K562 (cell line): ENCODE data around the gene PRKRIP1. TPM values are rescaled to one million over a fixed set of nuclear protein-coding genes. Genes with fewer than 3 reads are reported as not detected.

ENCODE experiments used
- ARID2 ChIP-seq: fragments of 450-650 bp; IDR thresholded peaks from 2 replicates; pipeline ENCODE4 v1.6.1; 2017; ENCODE audit warnings: antibody characterized with exemption, mild to moderate bottlenecking
- COPS2 ChIP-seq: fragments of 450-650 bp; conservative IDR thresholded peaks from 2 replicates; pipeline ENCODE4 v1.6.1; 2016; ENCODE audit warnings: mild to moderate bottlenecking, moderate library complexity
- CREB5 ChIP-seq: fragments of 250-450 bp; sonication (Bioruptor Pico); IDR thresholded peaks from 2 replicates; pipeline ENCODE4 v1.5.0; 2020; ENCODE audit warnings: mild to moderate bottlenecking
- E2F3 ChIP-seq: fragments of 250-450 bp; sonication (Bioruptor Pico); IDR thresholded peaks from 2 replicates; pipeline ENCODE4 v1.4.0; 2020; ENCODE audit warnings: mild to moderate bottlenecking
- EWSR1 ChIP-seq: fragments of 450-650 bp; IDR thresholded peaks from 2 replicates; pipeline ENCODE4 v1.6.1; 2018; ENCODE audit warnings: borderline replicate concordance, mild to moderate bottlenecking, low read depth, moderate library complexity; ENCODE audit not compliant: partially characterized antibody
- GABPB2 ChIP-seq: fragments of 250-450 bp; sonication (Bioruptor Pico); conservative IDR thresholded peaks from 2 replicates; pipeline ENCODE4 v1.5.1; 2021; ENCODE audit warnings: mild to moderate bottlenecking
- HLTF ChIP-seq: fragments of 450-650 bp; IDR thresholded peaks from 2 replicates; pipeline ENCODE4 v1.6.1; 2016
- ILK ChIP-seq: fragments of 450-650 bp; IDR thresholded peaks from 2 replicates; pipeline ENCODE4 v1.6.1; 2016; ENCODE audit warnings: missing genetic modification characterization, low read depth, mild to moderate bottlenecking, missing compliant biosample characterization, moderate library complexity, borderline replicate concordance
- NONO ChIP-seq, 2 experiments: fragments of 200-400 bp in 1 of 2; fragments of 450-650 bp in 1 of 2; formaldehyde crosslinking in 1 of 2; IDR thresholded peaks; 2 replicates each; pipeline ENCODE4 v1.6.1; 2017; ENCODE audit warnings: low read depth in 2 of 2, mild to moderate bottlenecking in 2 of 2, moderate library complexity in 2 of 2, low read length in 1 of 2
- NR2C1 ChIP-seq, 2 experiments: fragments of 450-650 bp; IDR thresholded peaks; 2 replicates each; pipeline ENCODE4 v1.6.1; 2017; ENCODE audit warnings: mild to moderate bottlenecking in 2 of 2, antibody characterized with exemption in 1 of 2, inconsistent platforms in 1 of 2, missing compliant biosample characterization in 1 of 2, missing genetic modification characterization in 1 of 2
- NR2C2 ChIP-seq, 2 experiments: fragments of 200-800 bp in 1 of 2; sonication (Bioruptor generic) in 1 of 2; sonication (generic) in 1 of 2; formaldehyde crosslinking in 1 of 2; IDR thresholded peaks; 2 replicates each; pipeline versions ENCODE4 v1.6.1 to v1.8.0; 2016 to 2022; ENCODE audit warnings: mild to moderate bottlenecking in 1 of 2, missing compliant biosample characterization in 1 of 2, missing genetic modification characterization in 1 of 2, missing genetic modification reagents in 1 of 2
- NR4A1 ChIP-seq, 2 experiments: fragments of 250-450 bp in 1 of 2; fragments of 450-650 bp in 1 of 2; sonication (Bioruptor Pico) in 1 of 2; IDR thresholded peaks; 2 replicates each; pipeline versions ENCODE4 v1.4.0 to v1.6.1; 2016 to 2020; ENCODE audit warnings: mild to moderate bottlenecking in 2 of 2, missing compliant biosample characterization in 1 of 2, missing genetic modification characterization in 1 of 2, moderate library complexity in 1 of 2
- TAL1 ChIP-seq: fragments of 450-650 bp; IDR thresholded peaks from 2 replicates; pipeline ENCODE4 v1.6.1; 2016; ENCODE audit warnings: mild to moderate bottlenecking
- TBP ChIP-seq: optimal IDR thresholded peaks from 2 replicates; pipeline ENCODE3; 2011; ENCODE audit warnings: low read depth, low read length, improper control_type of control experiment
- USF2 ChIP-seq: sonication (generic); formaldehyde crosslinking; IDR thresholded peaks from 2 replicates; pipeline ENCODE4 v1.5.0; 2020; ENCODE audit warnings: missing genetic modification reagents
- ZBTB1 ChIP-seq: sonication (generic); formaldehyde crosslinking; IDR thresholded peaks from 2 replicates; pipeline ENCODE4 v1.8.1; 2023; ENCODE audit warnings: missing genetic modification reagents, low read depth, mild to moderate bottlenecking, borderline replicate concordance
- ZNF197 ChIP-seq: fragments of 200-800 bp; sonication (Bioruptor generic); IDR thresholded peaks from 2 replicates; pipeline ENCODE4 v1.6.1; 2016; ENCODE audit warnings: low read depth, missing genetic modification characterization, missing compliant biosample characterization
- polyA plus RNA-seq, 8 experiments: library from polyadenylated mRNA; depleted of rRNA in 4 of 8; stranded (reverse) in 5 of 8; unstranded in 3 of 8; fragments of >200 nt; fragmentation: Nextera tagmentation in 2 of 8; fragmentation: Illumina TruSeq in 1 of 8; extraction: Ambion mirVana in 2 of 8; extraction: Trizol in 1 of 8; gene quantifications; 2 replicates each; pipeline versions ENCODE4 v1.2.1 to v1.2.3, GENCODE V29; 2011 to 2014; ENCODE audit warnings: inconsistent platforms in 1 of 8, missing spikeins in 1 of 8
- total RNA-seq, 7 experiments: library from RNA; depleted of rRNA in 6 of 7; stranded (reverse); fragments of >200 nt in 6 of 7; fragmentation: Illumina TruSeq in 2 of 7; extraction: Trizol in 2 of 7; gene quantifications; 2 replicates each; pipeline versions ENCODE4 v1.2.1 to v1.2.3, GENCODE V29; 2011 to 2021; ENCODE audit warnings: low replicate concordance in 1 of 7
- TF ChIP-seq, protein P1 (sequence below): fragments of 250-450 bp; sonication (Bioruptor Pico); IDR thresholded peaks from 2 replicates; pipeline ENCODE4 v1.8.0; 2022; ENCODE audit warnings: inconsistent platforms, mild to moderate bottlenecking, moderate library complexity, borderline replicate concordance
- TF ChIP-seq, protein P2 (sequence below): fragments of 450-650 bp; IDR thresholded peaks from 2 replicates; pipeline ENCODE4 v1.6.1; 2014; ENCODE audit warnings: low read depth, mild to moderate bottlenecking, moderate library complexity, borderline replicate concordance
- TF ChIP-seq, protein P3 (sequence below): fragments of 200-800 bp; sonication (Bioruptor generic); IDR thresholded peaks from 2 replicates; pipeline ENCODE4 v1.6.1; 2017; ENCODE audit warnings: missing genetic modification characterization, missing compliant biosample characterization

The PRKRIP1 gene
- total and polyA plus RNA-seq, 9 of the 15 experiments (the other 6 are each of a cell fraction or from before 2014, with no cell fraction given): 14.9 to 52.1 (median 19.8) TPM

DNA sequence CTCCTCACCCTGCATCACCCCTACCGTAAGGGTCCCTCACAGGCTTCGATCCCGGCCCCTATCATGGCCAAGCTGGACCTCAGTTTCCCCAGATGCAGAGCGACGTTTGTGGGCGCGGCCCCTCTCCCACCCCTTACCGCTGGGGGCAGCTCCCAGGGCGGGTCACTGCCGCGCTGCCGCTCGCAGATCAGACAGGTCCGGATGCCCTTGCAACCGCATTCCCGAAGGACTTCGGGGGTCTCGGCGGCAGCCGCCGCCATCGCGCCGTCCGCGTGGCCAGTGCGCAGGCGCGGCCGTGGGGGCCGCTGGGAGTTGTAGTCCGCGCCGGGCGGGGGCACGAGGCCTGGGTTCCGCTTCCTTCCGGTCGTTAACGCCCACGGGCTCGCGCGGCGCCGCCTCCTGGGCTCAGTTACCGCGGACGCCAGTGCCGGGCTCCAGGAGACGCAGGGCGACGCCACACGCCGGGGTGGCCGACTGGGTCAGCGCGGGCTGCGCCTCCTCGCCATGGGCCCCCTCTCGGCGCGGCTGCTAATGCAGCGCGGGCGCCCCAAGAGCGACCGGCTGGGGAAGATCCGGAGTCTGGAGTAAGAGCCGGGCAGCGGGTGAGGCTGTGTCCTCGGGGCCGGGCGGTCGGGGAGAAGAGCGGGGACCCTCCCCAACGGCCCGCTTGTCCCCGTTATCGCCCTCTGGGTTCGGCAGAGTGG lies 68.6 kb downstream of the PRKRIP1 start, which contains the start of the genes ALKBH4 and LRWD1 (continued):
- TF ChIP-seq ZNF197 (no peak), NR2C2 (CRISPR knock-in tag; IDR thresholded peaks at IDR 0.05) (peak; percentile 81), NR2C2 (tag; IDR thresholded peaks at IDR 0.05) (peak; percentile 89), EWSR1 (no peak), ARID2 (no peak), NR4A1 (CRISPR knock-in tag; IDR thresholded peaks at IDR 0.05) (0 out of 2 replicates have a peak, but pooled peaks have one; percentile 8), NR4A1 (tag; IDR thresholded peaks at IDR 0.05) (peak; percentile 17; the same call in 1 of the 2 replicates), TBP (peak; percentile 79), NONO (IDR thresholded peaks at IDR 0.05; ENCODE audit: low read depth in 2 of 2, low read length in 1 of 2) (peak; percentile 81 to 94), TAL1 (no peak), ILK (tag) (no peak), CREB5 (CRISPR knock-in tag) (no peak), E2F3 (CRISPR knock-in tag) (0 out of 2 replicates have a peak, but pooled peaks have one; percentile 6), NR2C1 (IDR thresholded peaks at IDR 0.05) (no peak), NR2C1 (tag; IDR thresholded peaks at IDR 0.05) (0 out of 2 replicates have a peak, but pooled peaks have one; percentile 8), GABPB2 (CRISPR knock-in tag) (no peak), COPS2 (no peak), USF2 (peak; percentile 53), ZBTB1 (peak; percentile 9; the same call in 1 of the 2 replicates), HLTF (no peak)
- TF ChIP-seq, protein P1, sequence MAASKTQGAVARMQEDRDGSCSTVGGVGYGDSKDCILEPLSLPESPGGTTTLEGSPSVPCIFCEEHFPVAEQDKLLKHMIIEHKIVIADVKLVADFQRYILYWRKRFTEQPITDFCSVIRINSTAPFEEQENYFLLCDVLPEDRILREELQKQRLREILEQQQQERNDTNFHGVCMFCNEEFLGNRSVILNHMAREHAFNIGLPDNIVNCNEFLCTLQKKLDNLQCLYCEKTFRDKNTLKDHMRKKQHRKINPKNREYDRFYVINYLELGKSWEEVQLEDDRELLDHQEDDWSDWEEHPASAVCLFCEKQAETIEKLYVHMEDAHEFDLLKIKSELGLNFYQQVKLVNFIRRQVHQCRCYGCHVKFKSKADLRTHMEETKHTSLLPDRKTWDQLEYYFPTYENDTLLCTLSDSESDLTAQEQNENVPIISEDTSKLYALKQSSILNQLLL: no peak
- TF ChIP-seq, protein P2, sequence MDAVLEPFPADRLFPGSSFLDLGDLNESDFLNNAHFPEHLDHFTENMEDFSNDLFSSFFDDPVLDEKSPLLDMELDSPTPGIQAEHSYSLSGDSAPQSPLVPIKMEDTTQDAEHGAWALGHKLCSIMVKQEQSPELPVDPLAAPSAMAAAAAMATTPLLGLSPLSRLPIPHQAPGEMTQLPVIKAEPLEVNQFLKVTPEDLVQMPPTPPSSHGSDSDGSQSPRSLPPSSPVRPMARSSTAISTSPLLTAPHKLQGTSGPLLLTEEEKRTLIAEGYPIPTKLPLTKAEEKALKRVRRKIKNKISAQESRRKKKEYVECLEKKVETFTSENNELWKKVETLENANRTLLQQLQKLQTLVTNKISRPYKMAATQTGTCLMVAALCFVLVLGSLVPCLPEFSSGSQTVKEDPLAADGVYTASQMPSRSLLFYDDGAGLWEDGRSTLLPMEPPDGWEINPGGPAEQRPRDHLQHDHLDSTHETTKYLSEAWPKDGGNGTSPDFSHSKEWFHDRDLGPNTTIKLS: peak; percentile 94
- TF ChIP-seq, protein P3, sequence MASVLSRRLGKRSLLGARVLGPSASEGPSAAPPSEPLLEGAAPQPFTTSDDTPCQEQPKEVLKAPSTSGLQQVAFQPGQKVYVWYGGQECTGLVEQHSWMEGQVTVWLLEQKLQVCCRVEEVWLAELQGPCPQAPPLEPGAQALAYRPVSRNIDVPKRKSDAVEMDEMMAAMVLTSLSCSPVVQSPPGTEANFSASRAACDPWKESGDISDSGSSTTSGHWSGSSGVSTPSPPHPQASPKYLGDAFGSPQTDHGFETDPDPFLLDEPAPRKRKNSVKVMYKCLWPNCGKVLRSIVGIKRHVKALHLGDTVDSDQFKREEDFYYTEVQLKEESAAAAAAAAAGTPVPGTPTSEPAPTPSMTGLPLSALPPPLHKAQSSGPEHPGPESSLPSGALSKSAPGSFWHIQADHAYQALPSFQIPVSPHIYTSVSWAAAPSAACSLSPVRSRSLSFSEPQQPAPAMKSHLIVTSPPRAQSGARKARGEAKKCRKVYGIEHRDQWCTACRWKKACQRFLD: peak; percentile 91
